ENCODE data around the gene VPREB3.

Gene VPREB3

DNA sequence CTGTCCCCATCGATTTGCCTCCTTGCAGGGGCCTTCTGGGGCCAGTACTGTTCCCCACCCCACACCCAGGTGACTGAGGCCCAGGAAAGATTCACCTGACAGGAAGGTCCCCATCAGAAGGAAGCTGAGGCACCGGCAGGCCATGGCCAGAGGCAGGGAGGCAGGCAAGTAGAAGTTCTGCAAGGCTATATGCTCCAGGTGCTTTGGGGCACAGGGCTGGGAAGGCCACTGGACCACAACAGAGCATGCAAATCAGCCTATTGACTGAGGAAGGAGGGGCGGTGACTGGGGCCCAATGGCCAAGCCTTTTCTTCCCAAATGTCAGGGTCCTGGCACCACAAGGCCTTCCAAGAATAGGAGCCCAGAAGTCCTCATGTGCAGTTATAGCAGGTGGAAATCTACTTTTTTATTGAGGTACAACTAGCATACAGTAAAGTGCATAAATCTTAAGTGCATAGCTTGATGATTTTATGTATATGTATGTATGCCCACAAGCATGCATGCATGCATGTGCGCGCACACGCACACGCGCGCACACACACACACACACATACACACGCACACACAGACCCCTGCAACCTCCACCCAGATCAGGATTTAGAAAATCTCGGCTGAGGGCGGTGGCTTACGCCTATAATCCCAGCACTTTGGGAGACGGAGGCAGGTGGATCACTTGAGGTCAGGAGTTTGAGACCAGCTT is at the start of gene VPREB3:
VPREB3 (minus strand) TSS at position 206 of the 700 bp plus-strand sequence; CDS start at position 144, 62 bp downstream.
- no peak for DNase-seq

DNA sequence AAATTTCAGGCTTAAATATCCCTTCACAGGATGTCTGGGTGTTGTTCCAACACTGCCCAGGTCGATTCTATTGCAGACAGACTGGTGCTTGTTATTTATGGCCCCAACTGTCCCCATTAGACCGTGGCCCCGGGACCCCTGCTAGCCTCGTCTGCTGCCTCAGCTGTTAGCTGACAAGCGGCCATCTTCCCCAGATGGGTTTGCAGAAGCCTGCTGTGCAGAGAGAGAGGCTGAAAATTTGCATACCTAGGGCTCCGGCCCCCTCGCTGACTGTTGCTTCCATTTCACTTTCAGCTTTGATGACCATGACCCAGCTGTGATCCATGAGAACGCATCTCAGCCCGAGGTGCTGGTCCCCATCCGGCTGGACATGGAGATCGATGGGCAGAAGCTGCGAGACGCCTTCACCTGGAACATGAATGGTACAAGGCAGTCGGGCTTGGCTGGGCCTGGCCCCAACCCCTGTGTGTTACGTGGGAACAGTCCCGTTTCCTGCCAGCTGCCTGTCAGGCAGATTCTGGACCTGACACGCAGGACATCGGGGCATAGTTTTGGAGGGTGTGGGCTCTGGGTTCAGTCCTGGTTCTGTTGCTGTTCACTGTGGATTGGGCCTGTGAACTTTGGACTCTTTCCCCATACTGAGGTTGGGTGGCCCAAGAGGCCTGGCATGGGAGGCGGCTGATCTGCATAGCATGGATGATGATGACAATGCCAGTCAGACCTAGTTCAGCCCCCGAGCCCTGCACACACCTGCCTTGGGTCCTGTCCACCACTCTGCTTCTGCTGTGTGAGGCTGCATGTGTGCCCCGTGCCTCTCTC is 49.0 kb upstream of the VPREB3 start:
- DNase-seq: no peak

- no peak for DNase-seq
Measured at GRCh38 chr22:23801886-23802377, 47.7 kb upstream of the VPREB3 start.

DNA sequence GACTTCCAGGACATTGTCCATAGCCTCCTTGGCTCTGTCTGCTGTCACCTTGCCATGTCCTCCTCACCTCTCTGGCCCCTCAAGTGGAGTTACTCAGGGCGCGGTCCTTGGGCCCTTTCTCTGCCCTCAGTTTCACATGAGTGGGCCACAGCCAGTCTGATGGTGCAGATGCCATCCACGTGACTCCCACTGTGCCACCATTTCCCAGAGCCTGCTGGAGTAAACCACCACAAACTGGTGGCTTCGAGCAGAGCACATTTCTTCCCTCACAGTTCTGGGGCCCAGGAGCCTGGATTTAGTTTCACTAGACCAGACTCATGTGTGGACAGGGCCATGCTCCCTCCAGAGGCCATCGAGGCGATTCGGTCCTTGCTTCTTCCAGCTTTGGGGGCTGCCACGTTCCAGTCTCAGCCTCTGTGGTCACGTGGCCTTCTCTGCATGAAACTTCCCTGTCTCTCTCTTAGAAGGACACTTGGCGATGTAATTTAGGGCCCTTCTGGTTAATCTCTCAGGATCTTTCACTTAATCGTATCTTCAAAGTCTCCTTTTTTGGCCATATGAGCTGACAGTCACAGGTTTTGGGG is 47.1 kb upstream of the VPREB3 start:
- no peak for DNase-seq

GRCh38 chr22:23800297-23801237 is 46.3 kb upstream of the VPREB3 start:
- DNase-seq: no peak

DNA sequence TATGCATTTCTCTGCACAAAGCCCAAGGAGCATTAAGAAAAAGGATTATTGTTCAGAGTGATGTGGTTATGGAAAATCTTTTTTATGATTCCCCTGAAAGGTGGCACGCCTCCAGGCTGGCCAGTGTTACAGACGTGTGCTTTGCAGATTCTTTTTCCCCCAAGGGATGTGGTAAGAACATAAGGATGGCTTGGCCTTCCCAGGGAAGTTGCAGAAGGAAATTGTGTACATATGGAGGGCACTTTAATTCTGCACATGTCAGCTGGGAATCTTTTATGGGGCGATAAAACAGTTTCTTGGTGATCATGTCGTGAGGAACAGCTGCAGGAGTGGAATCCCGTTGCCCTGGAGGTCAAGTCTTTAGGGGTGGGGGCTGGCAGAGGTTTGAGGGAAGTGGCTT is 42.2 kb upstream of the VPREB3 start:
- no peak for DNase-seq

DNA sequence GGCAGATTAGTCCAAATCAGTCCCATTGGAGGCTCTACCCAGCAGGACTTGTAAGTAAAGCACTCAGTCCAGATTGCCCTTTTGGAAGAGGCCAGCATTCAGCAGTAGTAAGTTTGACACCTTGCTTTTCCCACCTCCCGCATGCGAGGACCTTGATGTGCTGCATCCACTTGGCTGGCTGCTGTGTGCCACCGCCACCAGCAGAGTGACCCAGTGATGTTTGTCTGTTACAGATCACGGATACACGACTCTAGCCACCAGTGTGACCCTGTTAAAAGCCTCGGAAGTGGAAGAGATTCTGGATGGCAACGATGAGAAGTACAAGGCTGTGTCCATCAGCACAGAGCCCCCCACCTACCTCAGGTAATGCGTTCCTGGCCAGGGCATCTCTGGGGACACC is 39.1 kb upstream of the VPREB3 start:
- DNase-seq: no peak

- DNase-seq: no peak
Measured at GRCh38 chr22:23791738-23792645, 37.8 kb upstream of the VPREB3 start.

- no peak for DNase-seq
Measured at GRCh38 chr22:23790819-23791737, 36.9 kb upstream of the VPREB3 start.

GRCh38 chr22:23789638-23790037 is 35.4 kb upstream of the VPREB3 start:
- no peak for DNase-seq

DNA sequence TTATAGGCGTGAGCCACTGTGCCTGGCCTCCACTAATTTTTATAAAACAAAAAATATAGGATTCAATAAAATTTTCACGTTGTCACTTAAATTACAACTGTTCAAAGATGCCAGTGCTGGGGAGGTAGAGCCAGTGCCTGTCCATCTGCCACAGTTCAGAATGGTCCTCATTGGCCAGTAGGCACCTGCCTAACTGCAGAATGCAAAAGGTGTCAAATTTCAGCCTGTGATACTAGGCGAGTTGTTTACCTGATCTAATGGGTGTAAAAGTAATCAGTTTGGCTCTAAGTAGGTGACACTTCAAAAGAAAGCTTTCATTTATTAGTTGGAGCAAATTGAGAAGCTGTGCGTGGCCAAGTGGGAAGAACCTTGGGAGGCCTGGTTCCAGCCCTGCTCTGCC is 34.9 kb upstream of the VPREB3 start:
- DNase-seq: no peak

GRCh38 chr22:23787910-23788309 is 33.7 kb upstream of the VPREB3 start:
- no peak for DNase-seq

DNA sequence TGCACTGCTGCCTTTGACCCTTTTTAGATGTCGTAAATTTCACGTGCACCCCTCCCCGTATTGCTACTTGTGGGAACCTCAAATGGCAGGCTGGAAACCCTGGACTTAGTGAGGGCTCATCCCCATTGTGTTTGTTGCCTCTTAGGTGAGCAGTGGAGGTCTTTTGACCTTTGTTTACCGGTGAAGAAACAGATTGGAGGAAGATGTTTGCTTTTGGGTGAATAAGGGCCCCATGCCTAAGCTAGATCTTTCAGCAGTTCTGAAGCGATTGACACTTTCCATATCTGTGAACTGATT is 33.3 kb upstream of the VPREB3 start:
- DNase-seq: no peak

DNA sequence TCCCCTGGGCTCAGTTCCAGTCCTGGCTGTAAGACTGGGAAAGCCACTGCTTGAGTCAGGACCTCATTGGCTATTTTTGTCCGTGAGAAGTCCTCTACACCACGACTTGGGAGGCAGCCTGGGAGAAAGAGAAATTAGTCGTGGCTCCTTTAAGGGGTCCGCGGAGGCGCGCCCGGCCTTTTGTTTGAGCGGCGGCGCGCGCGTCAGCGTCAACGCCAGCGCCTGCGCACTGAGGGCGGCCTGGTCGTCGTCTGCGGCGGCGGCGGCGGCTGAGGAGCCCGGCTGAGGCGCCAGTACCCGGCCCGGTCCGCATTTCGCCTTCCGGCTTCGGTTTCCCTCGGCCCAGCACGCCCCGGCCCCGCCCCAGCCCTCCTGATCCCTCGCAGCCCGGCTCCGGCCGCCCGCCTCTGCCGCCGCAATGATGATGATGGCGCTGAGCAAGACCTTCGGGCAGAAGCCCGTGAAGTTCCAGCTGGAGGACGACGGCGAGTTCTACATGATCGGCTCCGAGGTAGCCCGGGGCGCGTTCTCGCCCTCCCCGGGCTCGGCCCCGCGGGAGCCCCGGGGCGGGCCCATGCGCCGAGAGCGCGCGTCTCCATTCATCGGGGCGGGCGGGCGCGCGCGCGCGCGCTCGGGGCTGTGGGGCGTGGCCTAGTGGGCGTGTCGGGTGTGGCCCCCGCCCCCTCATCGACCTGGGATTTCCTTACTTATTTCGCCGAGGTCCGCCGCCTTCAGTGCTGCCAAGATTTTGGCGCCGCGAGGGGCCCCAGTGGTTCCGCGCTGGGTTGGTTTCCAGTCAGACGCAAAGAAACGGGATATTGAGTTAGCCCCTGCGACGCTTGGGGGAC is 32.8 kb upstream of the VPREB3 start, which contains the start of gene SMARCB1:
SMARCB1 (plus strand) TSS at position 215 of the 848 bp plus-strand sequence; CDS start at position 419, 204 bp downstream.
- peak; percentile 90 for DNase-seq

DNA sequence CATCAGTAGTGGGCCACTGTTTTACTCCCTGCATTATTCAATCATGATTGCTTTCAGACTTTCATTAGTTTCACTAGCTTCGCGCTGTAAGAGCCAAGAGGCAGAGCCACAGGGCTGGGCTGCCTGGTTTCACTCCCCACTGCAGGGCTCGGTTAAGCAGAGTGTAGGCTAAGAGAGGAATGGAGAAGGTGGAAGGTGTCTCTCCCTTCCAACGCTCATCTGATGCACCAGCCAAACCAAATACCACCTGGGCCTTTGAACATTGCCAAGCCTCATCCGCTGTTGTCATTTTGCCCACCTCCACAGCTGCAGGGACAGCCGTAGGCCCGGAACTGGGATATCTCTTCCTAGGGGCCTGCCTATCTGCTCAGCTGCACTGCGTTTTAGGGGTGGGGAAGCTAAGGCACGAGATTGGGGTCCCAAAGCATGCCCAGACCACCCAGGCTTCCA is 32.1 kb upstream of the VPREB3 start:
- no peak for DNase-seq

DNA sequence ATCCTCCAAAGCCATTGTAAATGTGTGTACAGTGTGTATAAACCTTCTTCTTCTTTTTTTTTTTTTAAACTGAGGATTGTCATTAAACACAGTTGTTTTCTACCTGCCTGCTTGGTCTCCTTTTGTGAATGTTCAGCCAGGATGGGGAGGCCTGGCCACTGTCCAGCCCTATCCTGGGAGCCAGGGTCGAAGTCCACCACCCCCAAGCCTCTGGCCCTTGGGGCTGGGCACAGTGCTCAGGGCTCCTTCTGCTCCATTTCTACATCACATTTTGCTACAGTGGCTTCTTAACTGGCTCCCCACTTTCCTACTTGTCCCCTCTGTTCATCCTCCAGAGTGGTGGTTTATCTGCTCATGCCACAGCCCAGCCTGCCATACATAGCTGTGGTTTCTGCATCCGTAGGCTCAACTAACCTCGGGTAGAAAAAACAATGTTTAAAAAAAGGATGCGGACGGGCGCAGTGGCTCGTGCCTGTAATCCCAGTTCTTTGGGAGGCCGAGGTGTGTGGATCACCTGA is 30.0 kb upstream of the VPREB3 start:
- DNase-seq: no peak

DNA sequence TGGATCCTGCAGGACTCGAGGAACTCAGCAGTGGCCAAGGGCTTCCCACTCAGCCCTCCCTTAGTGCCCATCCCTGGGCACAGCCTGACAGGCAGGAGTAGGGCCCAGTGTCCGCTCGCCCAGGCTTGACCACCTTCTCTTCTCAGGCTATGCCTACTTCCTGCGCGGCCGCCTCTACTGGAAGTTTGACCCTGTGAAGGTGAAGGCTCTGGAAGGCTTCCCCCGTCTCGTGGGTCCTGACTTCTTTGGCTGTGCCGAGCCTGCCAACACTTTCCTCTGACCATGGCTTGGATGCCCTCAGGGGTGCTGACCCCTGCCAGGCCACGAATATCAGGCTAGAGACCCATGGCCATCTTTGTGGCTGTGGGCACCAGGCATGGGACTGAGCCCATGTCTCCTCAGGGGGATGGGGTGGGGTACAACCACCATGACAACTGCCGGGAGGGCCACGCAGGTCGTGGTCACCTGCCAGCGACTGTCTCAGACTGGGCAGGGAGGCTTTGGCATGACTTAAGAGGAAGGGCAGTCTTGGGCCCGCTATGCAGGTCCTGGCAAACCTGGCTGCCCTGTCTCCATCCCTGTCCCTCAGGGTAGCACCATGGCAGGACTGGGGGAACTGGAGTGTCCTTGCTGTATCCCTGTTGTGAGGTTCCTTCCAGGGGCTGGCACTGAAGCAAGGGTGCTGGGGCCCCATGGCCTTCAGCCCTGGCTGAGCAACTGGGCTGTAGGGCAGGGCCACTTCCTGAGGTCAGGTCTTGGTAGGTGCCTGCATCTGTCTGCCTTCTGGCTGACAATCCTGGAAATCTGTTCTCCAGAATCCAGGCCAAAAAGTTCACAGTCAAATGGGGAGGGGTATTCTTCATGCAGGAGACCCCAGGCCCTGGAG is 29.3 kb upstream of the VPREB3 start:
- DNase-seq: no peak

GRCh38 chr22:23782703-23783102 is 28.5 kb upstream of the VPREB3 start:
- no peak for DNase-seq

All from stimulated activated CD4-positive, alpha-beta T cell treated with anti-CD3 and anti-CD28 coated beads, Interleukin-4, amount 100 ng/mL, for 24 hours (primary cell).